Medulla oblongata (tissue), 1 donor: ENCODE measurements around the gene NRBF2.

Experiments used
- DNase-seq: peaks from one replicate; pipeline ENCODE4 v3.0.0-alpha.2; 2015; ENCODE audit errors: extremely low spot score

The NRBF2 gene

DNA sequence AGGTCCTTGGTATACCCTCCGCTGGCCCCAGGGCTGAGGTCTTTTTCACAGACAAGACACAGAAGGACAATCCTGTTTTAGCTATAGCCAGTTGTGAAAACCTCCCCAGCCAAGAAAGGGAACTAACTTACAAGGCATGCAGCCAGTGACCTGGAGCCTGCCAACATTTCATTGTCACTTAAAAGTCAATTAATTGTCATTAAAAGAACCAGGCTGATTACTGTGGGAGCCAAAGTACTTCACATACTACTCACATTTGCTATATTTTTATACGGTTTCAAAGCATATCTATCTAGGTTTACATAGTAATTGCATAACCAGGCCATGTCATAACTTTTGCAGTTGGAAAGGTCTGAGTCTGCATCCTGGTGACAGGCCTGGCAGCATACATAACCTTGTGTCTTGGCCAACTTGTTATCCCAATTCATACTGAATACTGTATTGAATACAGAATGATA is 31.1 kb downstream of the NRBF2 start:
- DNase-seq = no peak

DNA sequence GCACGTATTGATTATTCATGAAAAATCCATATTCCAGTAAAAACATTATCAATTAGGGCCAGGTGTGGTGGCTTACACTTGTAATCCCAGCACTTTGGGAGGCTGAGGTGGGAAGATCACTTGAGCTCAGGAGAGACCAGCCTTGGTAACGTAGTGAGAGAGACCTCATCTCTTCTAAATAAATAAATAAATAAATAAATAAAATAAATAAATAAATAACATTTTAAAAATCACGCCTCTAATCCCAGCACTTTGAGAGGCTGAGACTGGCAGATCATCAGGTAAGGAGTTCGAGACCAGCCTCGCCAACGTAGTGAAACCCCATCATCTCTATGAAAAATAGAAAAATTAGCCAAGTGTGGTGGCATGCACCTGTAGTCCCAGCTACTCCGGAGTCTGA is 32.1 kb downstream of the NRBF2 start:
- no peak for DNase-seq

DNA sequence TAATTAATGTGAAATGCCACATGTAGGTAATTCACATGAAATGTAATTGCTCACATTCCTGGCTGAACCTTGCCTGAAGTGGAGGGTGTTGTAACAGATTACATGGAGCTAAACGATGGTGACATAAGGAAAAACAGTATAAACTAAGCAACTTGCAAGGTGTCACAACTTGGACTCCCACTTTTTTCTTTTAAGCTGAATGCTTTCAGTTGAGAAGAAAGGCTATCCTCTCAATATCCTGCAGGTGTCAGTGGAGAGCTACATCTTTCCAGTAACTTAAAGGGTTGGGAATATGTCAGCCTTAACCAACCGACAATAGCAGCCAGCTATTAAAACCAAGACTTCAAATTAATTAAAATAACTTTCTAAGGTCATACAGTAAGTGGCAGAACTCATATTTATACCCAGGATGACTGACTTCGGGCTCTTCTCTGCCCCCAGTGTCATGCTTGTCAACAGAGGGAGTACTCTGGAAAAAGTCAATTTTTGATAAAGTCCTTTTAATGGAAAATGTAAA is 33.7 kb downstream of the NRBF2 start:
- DNase-seq = peak; percentile 91

DNA sequence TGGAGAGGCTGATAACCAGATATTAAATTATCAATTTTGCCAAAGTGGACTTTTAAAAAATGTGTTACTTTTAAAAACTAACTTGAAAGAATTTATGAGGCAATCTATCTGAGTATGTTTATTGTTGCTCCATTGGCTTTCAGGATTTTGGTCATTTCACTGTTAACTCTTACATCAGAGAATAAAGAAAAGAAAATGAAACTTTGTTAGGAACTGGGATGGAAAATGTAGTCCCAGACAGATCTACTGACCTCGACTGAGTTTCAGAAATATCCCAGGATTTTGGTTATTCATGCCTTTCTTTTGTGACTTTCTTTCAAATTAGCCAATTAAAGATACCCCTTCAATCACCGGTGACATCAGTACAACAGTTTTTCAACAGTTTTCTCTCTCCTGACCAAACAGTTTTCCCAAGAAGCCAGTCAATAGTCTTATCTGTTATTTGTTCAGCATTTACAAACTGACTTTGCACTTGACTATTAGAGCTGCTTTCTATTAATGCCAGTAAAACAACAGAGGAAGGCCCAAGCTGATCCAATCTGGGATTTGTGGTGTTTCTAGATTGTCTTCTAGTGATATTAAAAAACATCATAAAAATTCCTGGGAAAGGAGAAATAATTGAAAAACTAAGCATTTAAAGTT is 35.8 kb downstream of the NRBF2 start:
- no peak for DNase-seq

DNA sequence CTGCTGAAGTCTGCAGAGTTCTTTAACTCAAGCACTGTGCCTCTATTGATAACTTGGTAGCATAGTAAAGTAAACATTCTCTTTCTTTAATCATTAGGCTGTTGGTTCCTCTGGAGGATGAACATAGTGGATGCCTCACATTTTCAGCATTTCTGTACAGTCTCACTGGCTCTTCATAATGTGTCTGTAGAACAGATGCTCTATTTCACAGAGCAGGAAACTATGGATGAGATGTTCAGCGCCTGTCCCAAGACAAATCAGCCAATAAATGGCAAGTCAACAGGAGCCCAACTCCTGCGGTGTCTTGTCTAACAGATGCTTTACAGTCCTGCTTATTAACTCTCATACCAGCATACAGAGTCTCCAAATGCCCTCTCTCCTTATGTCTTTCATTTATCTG is 36.5 kb downstream of the NRBF2 start:
- no peak for DNase-seq

DNA sequence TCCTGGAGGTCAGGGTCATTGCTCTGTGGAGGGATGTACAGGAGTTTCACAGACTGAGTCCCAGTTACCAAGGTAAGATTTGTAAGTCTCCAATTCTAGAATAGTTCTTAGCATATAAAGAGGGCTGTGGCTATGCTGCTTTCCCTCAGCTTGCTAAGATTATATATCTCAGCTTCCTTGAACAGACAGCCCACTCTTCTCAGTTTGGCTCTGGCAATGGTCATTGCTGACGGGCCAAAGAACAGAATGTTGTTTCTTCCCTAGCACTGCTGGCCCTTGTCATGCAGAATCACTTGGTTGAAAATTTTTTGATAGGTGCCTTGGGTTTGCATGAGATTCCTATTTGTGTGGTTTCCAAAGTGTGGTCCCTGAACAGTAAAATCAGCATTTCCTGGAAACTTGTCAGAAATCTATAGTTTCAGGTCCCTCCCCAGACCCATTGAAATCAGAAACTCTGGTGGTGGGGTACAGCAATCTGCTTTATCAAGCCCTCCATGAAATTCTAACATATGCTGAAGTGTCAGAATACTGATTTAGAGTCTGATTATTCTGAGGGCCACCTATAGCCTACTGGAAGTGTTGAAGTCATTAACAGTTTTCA is 38.2 kb downstream of the NRBF2 start:
- DNase-seq = no peak

DNA sequence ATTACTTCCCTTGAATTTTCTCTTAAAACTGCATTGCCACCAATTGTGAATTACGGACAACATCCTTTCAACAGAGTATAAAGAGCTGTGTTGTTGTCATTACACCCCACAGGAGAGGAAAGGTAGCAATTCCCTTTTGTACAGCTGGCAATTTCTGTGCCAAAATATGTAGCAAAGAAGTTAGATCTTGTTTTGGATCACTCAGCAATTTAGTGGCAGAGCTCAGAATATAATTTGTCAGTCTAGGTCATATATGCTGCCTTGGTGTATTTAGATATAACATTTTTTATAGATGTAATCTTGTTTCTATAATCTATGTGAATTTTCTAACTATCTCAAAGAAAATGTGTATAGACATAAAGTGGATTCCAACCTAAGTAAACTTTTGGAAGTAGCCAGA is 38.8 kb downstream of the NRBF2 start:
- no peak for DNase-seq

DNA sequence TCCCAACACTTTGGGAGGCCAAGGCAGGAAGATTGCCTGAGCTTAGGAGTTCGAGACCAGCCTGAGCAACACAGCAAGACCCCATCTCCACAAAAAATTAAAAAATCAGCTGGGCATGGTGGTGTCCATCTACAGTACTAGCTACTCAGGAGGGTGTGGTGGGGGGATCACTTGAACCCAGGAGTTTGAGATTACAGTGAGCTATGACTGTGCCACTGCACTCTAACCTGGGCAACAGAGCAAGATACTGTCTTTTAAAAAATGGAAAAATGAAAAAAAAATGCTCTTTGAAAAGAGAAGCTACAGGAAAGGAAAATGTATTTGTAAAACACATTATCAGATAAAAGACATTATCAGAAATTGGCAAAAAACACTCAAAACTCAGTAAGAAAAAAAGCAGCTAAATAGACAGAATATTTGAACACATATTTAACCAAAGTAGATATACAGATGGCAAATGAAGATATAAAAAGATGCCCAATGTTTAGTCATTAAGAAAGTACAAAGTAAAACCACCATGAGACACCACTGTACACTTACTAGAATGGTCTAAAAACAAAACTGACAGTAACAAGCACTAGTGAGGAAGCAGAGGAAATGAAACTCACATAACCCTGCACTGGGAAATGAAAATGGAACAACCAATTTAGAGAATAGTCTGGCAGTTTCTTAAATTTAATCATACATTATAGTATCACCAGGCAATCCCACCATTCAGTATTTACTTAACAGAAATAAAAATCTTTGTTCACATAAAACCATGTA is 40.5 kb downstream of the NRBF2 start:
- peak; percentile 66 for DNase-seq

DNA sequence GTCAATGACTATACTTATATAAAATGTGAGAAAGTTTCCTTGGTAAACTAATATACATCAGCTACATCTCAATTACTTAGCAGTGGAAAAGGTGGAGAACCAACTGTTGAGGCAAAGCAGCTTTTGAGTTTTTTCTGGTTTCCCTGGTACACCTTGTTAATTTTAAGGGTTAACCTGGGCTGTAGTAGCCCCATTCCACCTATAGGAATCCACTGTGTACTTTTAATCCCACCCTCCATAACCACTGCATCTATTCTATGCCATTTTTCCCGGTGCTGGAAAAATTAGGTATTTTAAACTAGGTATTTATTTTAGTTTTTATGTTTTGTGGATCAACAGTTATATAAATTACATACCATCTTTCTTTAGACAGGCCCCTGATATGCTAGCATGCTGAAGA is 42.4 kb downstream of the NRBF2 start:
- DNase-seq = no peak

DNA sequence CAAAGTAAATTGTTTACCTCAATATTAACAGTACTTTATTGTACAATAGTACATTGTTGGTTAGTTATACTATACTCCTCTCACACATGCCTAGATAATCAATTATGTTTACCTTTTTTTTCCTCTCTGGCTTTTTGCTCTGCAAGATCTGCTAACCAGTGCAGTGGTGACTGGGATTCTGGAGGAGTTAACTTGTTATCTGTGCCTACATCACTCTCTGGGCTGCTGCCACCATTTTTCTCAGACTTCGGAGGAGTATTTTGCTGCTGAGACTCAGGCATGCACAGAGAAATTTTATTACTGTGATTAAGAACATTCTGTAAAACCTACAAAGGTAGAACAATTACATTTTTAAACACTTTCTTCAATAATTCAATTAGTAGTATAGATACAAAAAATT is 59.7 kb downstream of the NRBF2 start:
- no peak for DNase-seq

DNA sequence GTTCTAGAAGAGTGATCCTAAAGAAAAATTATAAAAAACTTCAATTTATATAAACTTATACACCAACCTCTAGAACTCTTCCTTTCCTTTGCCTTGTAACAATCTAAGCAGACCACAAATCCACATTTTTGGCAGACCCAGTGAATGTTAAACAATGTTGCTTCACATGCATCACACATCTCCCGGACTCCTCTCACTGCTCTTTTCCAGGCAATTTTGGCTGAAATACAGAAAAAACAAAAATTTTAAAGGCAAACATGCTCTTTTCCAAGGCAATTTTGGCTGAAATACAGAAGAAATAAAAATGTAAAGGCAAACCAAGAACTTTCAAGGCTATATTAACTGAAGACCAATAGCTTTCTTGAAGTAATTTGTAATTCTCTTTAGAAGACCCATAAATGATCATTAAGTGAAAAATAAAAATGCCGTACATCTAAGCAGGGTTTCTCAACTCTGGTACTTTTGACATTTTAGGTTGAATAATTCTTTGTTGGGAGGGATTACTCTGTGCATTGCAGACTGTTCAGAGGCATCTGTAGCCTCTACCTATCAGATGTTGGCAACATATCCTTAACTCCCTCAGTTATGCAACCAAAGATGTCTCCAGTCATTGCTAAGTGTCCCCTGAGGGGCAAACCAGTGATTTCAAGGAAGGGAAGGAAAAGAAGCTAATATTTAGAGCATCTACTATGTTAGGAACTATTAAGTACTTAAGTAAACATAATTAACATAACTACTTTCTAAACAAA is 64.4 kb downstream of the NRBF2 start:
- no peak for DNase-seq

DNA sequence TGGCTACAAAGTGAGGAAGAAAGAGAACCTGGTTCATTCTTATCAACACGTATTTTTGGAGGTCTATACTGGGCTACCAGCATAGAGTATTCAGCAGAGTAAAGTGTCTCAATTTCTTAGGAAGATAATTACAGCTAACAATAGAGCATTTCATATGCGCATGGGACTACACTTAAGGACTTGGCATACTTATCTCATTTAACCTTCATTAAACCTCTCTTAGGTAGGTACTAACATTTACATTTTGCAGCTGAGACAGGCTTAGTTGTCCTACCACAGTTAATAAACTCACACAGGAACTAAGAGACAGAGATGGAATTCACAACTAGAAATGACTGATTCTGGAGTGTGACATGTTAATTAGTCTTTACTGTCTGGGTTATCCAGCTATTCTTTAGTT is 66.6 kb downstream of the NRBF2 start:
- no peak for DNase-seq

DNA sequence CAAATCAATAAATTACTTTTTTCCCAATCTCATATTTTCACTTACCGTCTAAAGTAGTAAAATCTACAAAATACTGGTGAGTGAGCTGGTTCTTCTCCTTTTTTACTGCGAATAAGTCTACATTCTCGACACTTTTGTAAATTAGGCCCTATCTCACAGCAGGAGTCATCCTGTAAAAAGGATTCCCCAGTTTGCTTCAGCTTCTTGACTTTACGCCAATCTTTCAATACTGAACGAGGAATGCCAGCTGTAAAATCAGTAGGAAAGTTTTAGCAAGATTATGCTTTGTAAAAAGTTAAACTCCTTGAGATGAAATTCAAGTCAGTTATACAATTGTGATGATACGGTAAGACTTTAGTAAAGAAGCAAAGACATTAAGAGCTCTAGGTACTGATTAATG is 67.3 kb downstream of the NRBF2 start:
- no peak for DNase-seq

DNA sequence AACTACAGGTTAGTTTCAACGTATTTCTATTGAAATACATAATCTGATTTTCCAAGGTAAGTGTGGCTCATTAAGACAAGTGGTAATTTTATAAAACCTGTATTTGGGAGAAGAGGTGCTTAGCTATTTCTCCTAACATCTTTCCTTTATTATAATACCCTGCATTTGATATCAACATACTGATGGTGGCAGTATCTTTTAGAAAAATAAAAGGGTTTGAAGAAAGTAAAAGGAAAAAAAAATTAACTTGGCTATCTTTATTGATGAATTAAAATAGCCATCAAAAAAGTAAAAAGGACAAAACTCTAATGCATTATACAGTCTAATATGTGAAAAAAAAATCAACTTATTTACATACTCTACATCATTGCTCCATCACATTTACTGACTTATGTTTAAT is 68.0 kb downstream of the NRBF2 start:
- no peak for DNase-seq
